A673 (cell line): Measurements from ENCODE around the gene FAM110D.

ENCODE experiments used
- EZH2 ChIP-seq: fragments of 200-600 bp; sonication (generic); IDR thresholded peaks from 2 replicates; pipeline ENCODE4 v1.6.1; 2017; ENCODE audit warnings: borderline replicate concordance, low read depth, mild to moderate bottlenecking, mixed read lengths, antibody characterized with exemption, low read length; ENCODE audit not compliant: poor library complexity, severe bottlenecking
- TF ChIP-seq, protein P1 (sequence below): fragments of 300-800, 200-600 bp; sonication (generic); conservative IDR thresholded peaks from 2 replicates; pipeline ENCODE4 v1.5.1; 2017; ENCODE audit warnings: low read depth, mild to moderate bottlenecking, antibody characterized with exemption, low read length, moderate library complexity, mixed read lengths

- no peak for TF ChIP-seq EZH2
- TF ChIP-seq, protein P1, sequence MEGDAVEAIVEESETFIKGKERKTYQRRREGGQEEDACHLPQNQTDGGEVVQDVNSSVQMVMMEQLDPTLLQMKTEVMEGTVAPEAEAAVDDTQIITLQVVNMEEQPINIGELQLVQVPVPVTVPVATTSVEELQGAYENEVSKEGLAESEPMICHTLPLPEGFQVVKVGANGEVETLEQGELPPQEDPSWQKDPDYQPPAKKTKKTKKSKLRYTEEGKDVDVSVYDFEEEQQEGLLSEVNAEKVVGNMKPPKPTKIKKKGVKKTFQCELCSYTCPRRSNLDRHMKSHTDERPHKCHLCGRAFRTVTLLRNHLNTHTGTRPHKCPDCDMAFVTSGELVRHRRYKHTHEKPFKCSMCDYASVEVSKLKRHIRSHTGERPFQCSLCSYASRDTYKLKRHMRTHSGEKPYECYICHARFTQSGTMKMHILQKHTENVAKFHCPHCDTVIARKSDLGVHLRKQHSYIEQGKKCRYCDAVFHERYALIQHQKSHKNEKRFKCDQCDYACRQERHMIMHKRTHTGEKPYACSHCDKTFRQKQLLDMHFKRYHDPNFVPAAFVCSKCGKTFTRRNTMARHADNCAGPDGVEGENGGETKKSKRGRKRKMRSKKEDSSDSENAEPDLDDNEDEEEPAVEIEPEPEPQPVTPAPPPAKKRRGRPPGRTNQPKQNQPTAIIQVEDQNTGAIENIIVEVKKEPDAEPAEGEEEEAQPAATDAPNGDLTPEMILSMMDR, result no peak
Observed at GRCh38 chr1:26180010-26180506, 21.2 kb downstream of the FAM110D start.
